LNCaP clone FGC (cell line): ENCODE measurements around the gene AP4E1.
"Not testable (repeated sequence)": the region's sequence is repeated elsewhere in the genome, so short reads cannot be mapped to it uniquely, and the experiment has no call there.

Source experiments
- DNase-seq: peaks from one replicate; pipeline ENCODE4 v3.0.0-alpha.2; 2011; ENCODE audit warnings: low read depth
- H3K4me3 ChIP-seq: 2 replicates; pipeline ENCODE4 v1.5.1; 2011; ENCODE audit warnings: mild to moderate bottlenecking, low read depth, low read length, control low read depth
- CTCF ChIP-seq: IDR thresholded peaks from 2 replicates; pipeline ENCODE4 v1.5.1; 2012; ENCODE audit warnings: mild to moderate bottlenecking; ENCODE audit not compliant: control insufficient read depth, insufficient read depth; ENCODE audit errors: extremely low read depth

The AP4E1 gene

GRCh38 chr15:50916400-50916799, 7.9 kb downstream of the AP4E1 start:
- no peak overlapping the region for H3K4me3 ChIP-seq
- TF ChIP-seq CTCF: no peak
- DNase-seq: no peak

- DNase-seq, H3K4me3 ChIP-seq: not testable (repeated sequence)
Observed at GRCh38 chr15:50919359-50919758, 10.9 kb downstream of the AP4E1 start.

DNA sequence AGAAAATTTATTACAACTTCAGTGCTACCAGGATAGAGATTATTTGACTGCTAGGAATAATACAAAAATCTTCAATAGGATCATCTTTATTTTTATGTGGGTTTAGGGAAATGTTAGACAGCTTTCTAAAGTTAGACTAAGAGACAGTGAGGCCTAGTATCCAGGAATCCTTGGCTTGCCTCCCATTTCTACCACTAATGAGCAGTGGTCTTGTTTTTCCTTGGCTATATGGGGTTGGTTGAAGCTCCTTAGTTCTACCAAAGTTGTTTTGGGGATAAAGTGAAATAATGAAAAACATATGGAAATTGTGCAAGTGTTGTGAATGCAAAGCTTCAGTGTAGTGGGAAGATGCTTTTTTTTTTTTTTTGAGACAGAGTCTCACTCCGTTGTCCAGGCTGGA, 16.8 kb downstream of the AP4E1 start:
- no peak overlapping the region for H3K4me3 ChIP-seq
- DNase-seq: no peak
- no peak for TF ChIP-seq CTCF

- no peak for TF ChIP-seq CTCF
- H3K4me3 ChIP-seq: no peak overlapping the region
- DNase-seq: no peak
Observed at GRCh38 chr15:50929062-50929461, 20.6 kb downstream of the AP4E1 start.

DNA sequence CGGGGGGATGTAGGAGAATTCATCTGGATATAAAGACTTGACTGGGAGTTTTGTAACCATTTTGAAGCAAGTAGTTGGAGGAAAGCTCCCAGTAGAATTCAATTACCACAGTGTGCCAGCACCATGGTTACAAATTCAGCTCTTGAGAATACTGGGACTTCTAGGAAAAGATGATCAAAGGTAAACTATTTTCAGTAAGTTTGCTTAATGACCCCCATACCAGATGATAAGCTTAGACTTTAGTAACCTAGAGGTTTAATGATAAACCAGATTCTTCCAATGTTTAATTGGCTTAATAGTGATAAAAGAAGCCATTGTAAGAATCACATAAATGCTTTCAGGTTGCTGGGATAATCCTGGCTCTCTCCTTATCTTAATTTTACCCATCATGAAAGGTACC, 22.3 kb downstream of the AP4E1 start:
- H3K4me3 ChIP-seq: no peak overlapping the region
- no peak for TF ChIP-seq CTCF
- DNase-seq: no peak

- DNase-seq: no peak
- H3K4me3 ChIP-seq: no peak overlapping the region
- TF ChIP-seq CTCF: no peak
Observed at GRCh38 chr15:50933341-50933740, 24.9 kb downstream of the AP4E1 start.

DNA sequence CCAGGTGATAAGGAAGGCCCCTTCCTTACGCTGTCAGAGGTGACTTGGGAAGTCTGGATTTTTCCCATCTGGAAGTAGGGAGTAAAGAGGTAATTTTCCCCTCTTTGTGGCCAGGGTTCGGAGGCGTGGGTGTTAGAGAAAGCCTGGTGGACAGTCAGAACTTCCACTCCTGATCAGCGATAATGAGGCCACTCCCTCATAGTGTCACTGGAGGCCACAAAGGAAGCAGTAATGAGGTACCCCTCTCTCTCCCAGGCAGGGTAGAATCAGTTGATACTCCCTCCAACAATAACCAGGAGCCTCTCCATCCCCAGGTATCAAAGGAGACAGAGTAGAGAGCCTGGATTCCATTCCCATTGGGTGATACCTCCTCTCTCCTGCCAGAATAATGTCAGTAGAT, 30.0 kb downstream of the AP4E1 start:
- TF ChIP-seq CTCF: no peak
- no peak overlapping the region for H3K4me3 ChIP-seq
- DNase-seq: no peak

- no peak overlapping the region for H3K4me3 ChIP-seq
- TF ChIP-seq CTCF: no peak
- DNase-seq: no peak
Observed at GRCh38 chr15:50939911-50940310, 31.4 kb downstream of the AP4E1 start.
